ENCODE data around the gene EDAR. TPM values are rescaled to one million over a fixed set of nuclear protein-coding genes. Genes with fewer than 3 reads are reported as not detected.

The EDAR gene
- total RNA-seq, 1 donor from 2014 or later, result 0.12 TPM

- H3K36me3 ChIP-seq, result no peaks in the 10 kb centered on the region
- DNase-seq, result no peak
- no peak overlapping the region for H3K27ac ChIP-seq
- no peaks in the 10 kb centered on the region for H3K9me3 ChIP-seq
- no peaks in the 10 kb centered on the region for H3K27me3 ChIP-seq (ENCODE audit: low read depth)
- H3K4me1 ChIP-seq, result no peaks in the 10 kb centered on the region
- no peak overlapping the region for H3K4me3 ChIP-seq
- ATAC-seq, result peak in 1 of 2 donors; percentile 21
- intact Hi-C loops (cut with DNase I), result no loop called here
- TF ChIP-seq CTCF (IDR thresholded peaks at IDR 0.05), result no peak
Measured at GRCh38 chr2:109021895-109022300, 32.9 kb upstream of the EDAR start.

DNA sequence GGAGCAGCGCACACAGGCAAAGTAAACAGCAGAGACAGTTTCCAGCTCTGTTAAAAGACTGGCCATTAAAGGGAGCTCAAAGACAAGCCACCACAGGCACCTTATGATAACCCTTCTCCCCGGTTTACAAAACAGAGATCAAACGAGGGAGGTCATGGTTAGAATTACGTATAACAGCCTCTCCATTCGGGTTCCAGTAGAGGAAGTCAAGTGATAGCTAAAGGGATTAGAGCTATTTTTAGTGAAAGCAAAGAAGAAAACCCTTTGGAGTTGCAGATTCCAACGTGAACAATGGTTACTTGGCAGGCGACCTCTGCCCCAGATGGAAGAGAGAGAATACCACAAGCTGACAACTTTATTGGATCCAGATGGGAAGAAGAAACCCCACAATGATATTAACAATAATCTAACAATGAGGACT is 31.2 kb upstream of the EDAR start:
- no peak for DNase-seq
- no peak for TF ChIP-seq CTCF (IDR thresholded peaks at IDR 0.05)
- Histone ChIP-seq H3K9me3 (no peaks in the 10 kb centered on the region), H3K4me3 (no peak overlapping the region), H3K36me3 (no peaks in the 10 kb centered on the region), H3K27ac (no peak overlapping the region), H3K27me3 (ENCODE audit: low read depth) (no peaks in the 10 kb centered on the region), H3K4me1 (no peaks in the 10 kb centered on the region)
- intact Hi-C loops (cut with DNase I), result no loop called here
- ATAC-seq, result no peak

DNA sequence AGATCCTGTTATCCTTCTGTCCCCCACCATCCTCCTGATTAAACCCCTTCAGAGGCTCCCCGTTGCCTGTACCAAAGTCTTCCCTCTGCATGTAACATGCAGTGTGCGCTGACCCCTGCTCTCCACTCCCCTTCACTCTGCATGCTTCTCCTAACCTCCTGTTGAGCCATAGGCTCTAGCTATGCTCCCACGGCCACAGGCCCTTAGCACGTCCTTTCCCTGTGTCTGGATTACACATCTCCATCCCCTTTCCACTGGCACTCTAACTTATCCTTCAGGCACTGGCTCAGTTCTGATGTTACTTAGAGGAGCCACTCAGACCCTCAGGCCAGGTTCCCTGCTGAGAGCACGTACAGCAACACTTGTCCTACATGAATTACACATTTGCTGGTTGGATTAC is 29.4 kb upstream of the EDAR start:
- Histone ChIP-seq H3K4me3 (no peak overlapping the region), H3K27me3 (ENCODE audit: low read depth) (no peaks in the 10 kb centered on the region), H3K9me3 (no peaks in the 10 kb centered on the region), H3K4me1 (no peaks in the 10 kb centered on the region), H3K27ac (no peak overlapping the region), H3K36me3 (no peaks in the 10 kb centered on the region)
- intact Hi-C loops (cut with DNase I), result no loop called here
- DNase-seq (no peak), ATAC-seq (no peak)
- no peak for TF ChIP-seq CTCF (IDR thresholded peaks at IDR 0.05)

- ATAC-seq (no peak), DNase-seq (no peak)
- no peak overlapping the region for H3K27ac ChIP-seq
- H3K4me3 ChIP-seq, result no peak overlapping the region
- intact Hi-C loops (cut with DNase I), result no loop called here
- no peak for TF ChIP-seq CTCF (IDR thresholded peaks at IDR 0.05)
- no peaks in the 10 kb centered on the region for H3K27me3 ChIP-seq (ENCODE audit: low read depth)
- H3K36me3 ChIP-seq, result no peaks in the 10 kb centered on the region
- no peaks in the 10 kb centered on the region for H3K9me3 ChIP-seq
- H3K4me1 ChIP-seq, result no peaks in the 10 kb centered on the region
Measured at GRCh38 chr2:109017017-109017416, 28.0 kb upstream of the EDAR start.

DNA sequence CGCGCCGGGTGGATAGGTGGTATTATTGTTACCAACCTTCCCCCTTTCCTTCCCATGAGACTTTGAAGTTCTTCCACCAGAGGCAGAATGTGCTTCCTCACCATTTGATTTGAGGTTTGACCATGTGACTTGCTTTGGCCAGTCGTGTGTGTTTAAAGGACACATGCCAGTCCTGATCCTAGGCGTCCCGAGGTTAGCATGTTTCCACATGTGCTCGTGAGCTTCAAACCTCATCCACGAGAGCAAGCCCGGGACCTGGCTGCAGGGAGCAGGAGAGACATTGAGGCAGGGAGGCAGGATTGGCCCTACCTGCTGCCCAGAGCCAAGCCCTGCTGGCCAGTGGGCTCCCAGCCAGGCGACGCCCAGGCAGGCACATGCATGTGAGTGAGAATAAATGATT is 27.4 kb upstream of the EDAR start:
- TF ChIP-seq CTCF (IDR thresholded peaks at IDR 0.05), result no peak
- ATAC-seq (no peak), DNase-seq (no peak)
- Histone ChIP-seq H3K27ac (no peak overlapping the region), H3K9me3 (no peaks in the 10 kb centered on the region), H3K36me3 (no peaks in the 10 kb centered on the region), H3K4me1 (no peaks in the 10 kb centered on the region), H3K4me3 (no peak overlapping the region), H3K27me3 (ENCODE audit: low read depth) (no peaks in the 10 kb centered on the region)
- intact Hi-C loops (cut with DNase I), result no loop called here

DNA sequence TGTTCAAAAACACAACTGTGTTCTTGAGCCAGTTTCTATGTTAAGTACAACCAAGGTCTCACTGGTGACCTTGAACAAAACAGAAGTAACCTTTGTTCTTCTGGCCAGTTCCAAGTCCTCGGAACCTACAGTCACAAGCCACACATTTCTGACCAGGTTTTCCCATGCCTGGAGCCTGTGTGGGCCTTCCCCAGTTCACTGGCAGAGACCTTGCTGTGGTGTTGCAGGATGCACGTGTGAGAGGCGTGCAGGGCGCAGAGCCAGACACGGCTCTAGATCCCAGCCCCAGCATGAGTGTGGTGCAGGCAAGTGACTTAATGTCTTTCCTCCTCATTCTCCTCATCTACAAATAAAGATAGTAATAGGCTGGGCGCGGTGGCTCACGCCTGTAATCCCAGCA is 25.5 kb upstream of the EDAR start:
- ATAC-seq (no peak), DNase-seq (no peak)
- no peak for TF ChIP-seq CTCF (IDR thresholded peaks at IDR 0.05)
- H3K4me3 ChIP-seq, result no peak overlapping the region
- no peaks in the 10 kb centered on the region for H3K36me3 ChIP-seq
- H3K27me3 ChIP-seq (ENCODE audit: low read depth), result no peaks in the 10 kb centered on the region
- no peaks in the 10 kb centered on the region for H3K9me3 ChIP-seq
- intact Hi-C loops (cut with DNase I), result no loop called here
- H3K4me1 ChIP-seq, result no peaks in the 10 kb centered on the region
- no peak overlapping the region for H3K27ac ChIP-seq
